ENCODE results near the gene TCTN3. TPM values are rescaled to one million over a fixed set of nuclear protein-coding genes. Genes with fewer than 3 reads are reported as not detected.

TCTN3 gene, protein sequence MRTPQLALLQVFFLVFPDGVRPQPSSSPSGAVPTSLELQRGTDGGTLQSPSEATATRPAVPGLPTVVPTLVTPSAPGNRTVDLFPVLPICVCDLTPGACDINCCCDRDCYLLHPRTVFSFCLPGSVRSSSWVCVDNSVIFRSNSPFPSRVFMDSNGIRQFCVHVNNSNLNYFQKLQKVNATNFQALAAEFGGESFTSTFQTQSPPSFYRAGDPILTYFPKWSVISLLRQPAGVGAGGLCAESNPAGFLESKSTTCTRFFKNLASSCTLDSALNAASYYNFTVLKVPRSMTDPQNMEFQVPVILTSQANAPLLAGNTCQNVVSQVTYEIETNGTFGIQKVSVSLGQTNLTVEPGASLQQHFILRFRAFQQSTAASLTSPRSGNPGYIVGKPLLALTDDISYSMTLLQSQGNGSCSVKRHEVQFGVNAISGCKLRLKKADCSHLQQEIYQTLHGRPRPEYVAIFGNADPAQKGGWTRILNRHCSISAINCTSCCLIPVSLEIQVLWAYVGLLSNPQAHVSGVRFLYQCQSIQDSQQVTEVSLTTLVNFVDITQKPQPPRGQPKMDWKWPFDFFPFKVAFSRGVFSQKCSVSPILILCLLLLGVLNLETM
- 26.4 TPM for total RNA-seq
- long read RNA-seq, transcript TCTN3-207 (14 exons, 2,739 nt) = major isoform, 44 of 53 reads
- long read RNA-seq, partial matches to known transcripts = 5 of 53 reads
- long read RNA-seq, other reads (novel, unspliced or antisense) = 3 of 53 reads

DNA sequence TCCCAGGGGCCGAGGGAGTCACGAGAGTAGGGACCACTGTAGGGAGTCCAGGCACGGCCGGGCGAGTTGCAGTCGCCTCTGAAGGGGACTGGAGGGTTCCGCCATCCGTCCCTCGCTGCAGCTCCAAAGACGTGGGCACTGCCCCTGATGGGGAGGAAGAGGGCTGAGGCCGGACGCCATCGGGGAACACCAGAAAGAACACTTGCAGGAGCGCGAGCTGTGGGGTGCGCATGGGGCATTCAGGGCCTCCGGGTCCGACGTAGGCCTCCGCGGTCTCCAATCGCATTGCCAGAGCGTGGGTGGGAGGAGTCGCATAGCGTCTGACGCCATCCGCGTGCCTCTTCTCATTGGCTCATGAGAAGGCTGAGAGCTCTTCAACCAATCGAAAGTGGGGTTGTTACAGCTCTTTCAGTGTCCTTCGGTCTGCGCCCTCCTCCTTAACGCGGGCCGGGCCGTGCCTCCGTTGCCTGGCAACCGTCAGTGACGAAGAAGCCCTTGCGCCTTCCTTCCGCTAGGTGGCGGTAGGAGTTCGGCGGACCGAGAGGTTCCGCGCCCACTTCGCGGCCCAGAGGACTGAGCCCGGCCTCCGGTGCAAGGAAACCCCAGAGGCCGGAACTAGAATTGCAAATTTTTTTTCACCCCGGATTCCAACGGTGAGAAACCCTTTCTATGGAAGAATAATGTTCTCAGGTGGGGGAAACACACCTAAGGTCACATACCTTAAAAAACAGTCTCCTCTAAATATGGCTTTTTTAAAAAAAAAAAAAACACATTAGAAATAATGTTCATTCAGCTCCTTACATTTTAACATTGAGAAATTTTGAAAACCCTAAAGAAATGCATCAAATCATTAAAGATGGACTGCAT is at the start of gene TCTN3:
TCTN3 (minus strand) TSS at position 260 of the 867 bp plus-strand sequence; CDS start at position 232, 28 bp downstream.
- intact Hi-C loops (cut with DNase I) = no loop called here
- TF ChIP-seq, protein P1, sequence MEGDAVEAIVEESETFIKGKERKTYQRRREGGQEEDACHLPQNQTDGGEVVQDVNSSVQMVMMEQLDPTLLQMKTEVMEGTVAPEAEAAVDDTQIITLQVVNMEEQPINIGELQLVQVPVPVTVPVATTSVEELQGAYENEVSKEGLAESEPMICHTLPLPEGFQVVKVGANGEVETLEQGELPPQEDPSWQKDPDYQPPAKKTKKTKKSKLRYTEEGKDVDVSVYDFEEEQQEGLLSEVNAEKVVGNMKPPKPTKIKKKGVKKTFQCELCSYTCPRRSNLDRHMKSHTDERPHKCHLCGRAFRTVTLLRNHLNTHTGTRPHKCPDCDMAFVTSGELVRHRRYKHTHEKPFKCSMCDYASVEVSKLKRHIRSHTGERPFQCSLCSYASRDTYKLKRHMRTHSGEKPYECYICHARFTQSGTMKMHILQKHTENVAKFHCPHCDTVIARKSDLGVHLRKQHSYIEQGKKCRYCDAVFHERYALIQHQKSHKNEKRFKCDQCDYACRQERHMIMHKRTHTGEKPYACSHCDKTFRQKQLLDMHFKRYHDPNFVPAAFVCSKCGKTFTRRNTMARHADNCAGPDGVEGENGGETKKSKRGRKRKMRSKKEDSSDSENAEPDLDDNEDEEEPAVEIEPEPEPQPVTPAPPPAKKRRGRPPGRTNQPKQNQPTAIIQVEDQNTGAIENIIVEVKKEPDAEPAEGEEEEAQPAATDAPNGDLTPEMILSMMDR (IDR thresholded peaks at IDR 0.05) = peak; percentile 99

DNA sequence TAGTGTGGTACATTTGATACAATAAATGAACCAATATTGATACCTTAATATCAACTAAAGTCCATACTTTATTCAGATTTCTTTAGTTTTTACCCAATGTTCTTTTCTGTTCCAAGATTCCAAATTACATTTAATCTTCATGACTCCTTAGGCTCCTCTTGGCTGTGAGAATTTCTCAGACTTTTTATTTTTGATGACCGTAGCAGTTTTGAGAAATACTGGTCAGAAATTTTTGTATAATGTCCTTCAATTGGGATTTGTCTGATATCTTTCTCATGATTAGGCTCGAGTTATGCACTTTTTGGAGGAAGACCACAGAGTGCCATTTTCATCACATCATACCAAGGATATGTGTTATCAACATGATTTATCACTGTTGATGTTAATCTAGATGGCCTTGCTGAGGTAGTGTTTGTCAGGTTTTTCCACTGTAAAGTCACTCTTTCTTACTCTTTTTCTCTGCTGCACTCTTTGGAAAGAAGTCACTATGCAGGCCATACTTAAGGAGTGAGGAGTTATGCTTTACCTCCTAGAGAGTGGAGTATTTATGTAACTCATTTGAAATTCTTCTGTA is 49.3 kb upstream of the TCTN3 start:
- TF ChIP-seq, protein P1 (IDR thresholded peaks at IDR 0.05) = no peak
- peak overlapping the region; percentile 72 for H3K27ac ChIP-seq
- no peak for DNase-seq
- H3K27me3 ChIP-seq (ENCODE audit: low read depth) = no peaks in the 10 kb centered on the region
- no peak for ATAC-seq
- H3K4me3 ChIP-seq = no peak overlapping the region
- H3K36me3 ChIP-seq = no peaks in the 10 kb centered on the region
- intact Hi-C loops (cut with DNase I) = no loop called here
- no peaks in the 10 kb centered on the region for H3K9me3 ChIP-seq
- peaks cover 24% of the 10 kb centered on the region for H3K4me1 ChIP-seq

More for the DNA sequence above, at the start of gene TCTN3:
- H3K4me3 ChIP-seq = peak within 1 kb of the TSS; percentile 69
- peak; percentile 100 for ATAC-seq
- H3K9me3 ChIP-seq = no peaks in the 10 kb centered on the region
- H3K27me3 ChIP-seq (ENCODE audit: low read depth) = no peaks in the 10 kb centered on the region
- H3K36me3 ChIP-seq = peaks cover 32% of the 10 kb centered on the region
- peak; percentile 98 for DNase-seq
- H3K4me1 ChIP-seq = peaks cover 12% of the 10 kb centered on the region
- peak within 1 kb of the TSS; percentile 84 for H3K27ac ChIP-seq

DNA sequence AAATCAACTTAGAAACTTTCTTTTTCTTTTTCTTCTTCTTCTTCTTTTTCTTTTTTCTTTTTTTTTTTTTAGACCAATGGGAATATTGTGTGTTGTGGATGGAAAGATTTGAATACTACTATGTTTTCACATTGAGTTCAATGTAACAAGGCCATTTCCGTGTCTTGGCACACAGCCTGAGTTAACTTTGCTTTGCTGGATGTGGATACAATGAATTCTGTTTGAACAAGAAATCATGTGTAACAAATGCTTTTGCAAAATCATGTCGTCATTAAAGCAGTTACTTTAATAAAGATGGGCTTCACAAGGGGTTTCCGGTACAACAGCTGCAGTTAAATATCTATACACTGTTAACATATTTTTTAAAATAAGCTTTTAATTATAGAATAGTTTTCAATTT is 48.8 kb upstream of the TCTN3 start:
- Histone ChIP-seq H3K27me3 (ENCODE audit: low read depth) (no peaks in the 10 kb centered on the region), H3K4me3 (no peak overlapping the region), H3K4me1 (peaks cover 24% of the 10 kb centered on the region), H3K9me3 (no peaks in the 10 kb centered on the region), H3K27ac (peak overlapping the region; percentile 72), H3K36me3 (no peaks in the 10 kb centered on the region)
- TF ChIP-seq, protein P1 (IDR thresholded peaks at IDR 0.05) = no peak
- no peak for DNase-seq
- intact Hi-C loops (cut with DNase I) = no loop called here
- ATAC-seq = peak in 1 of 2 donors; percentile 44

DNA sequence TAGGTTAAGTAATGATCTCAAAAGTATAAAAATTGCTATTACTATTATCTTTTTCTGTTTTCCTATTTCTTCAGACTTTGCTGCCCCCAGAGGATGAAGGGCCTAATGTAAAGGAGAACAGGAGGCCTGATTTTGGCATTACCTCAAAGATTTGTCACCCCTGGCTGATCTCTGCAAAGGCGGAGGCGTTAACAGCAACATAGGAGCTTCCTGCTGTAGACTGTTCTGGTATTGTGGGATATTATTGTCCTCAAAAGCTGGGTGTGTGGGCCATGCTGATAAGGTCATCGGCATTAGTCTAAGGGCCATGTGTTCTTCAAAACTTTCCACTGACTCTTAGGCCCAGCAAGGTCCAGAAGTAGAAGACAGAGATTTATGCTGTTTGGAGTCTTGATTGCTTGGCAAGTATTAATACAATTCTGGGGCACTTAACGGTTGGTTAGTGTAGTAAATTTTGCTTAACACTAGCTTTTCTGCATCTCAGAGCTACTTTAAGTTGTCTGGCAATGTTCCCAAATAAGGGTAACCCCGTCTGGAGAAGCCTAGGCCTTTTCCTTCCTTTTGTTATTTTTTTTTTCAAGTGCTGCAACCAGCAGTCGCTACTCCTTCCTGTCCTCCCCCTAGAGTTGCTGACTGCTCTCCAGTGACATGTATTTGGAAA is 48.2 kb upstream of the TCTN3 start:
- Histone ChIP-seq H3K27ac (peak overlapping the region; percentile 72), H3K9me3 (no peaks in the 10 kb centered on the region), H3K4me1 (peaks cover 24% of the 10 kb centered on the region), H3K36me3 (no peaks in the 10 kb centered on the region), H3K27me3 (ENCODE audit: low read depth) (no peaks in the 10 kb centered on the region), H3K4me3 (no peak overlapping the region)
- TF ChIP-seq, protein P1 (IDR thresholded peaks at IDR 0.05) = peak; percentile 23
- ATAC-seq (peak; percentile 79 to 85), DNase-seq (no peak)
- intact Hi-C loops (cut with DNase I) = no loop called here
